Measurements from ENCODE around the gene TMEM74B. TPM values are rescaled to one million over a fixed set of nuclear protein-coding genes. Genes with fewer than 3 reads are reported as not detected.

Gene TMEM74B
- total RNA-seq, 1 experiment from 2014 or later: not detected

GRCh38 chr20:1178103-1178502, 6.7 kb downstream of the TMEM74B start:
- no peak for DNase-seq
- Histone ChIP-seq H3K4me3 (no peak overlapping the region), H3K36me3 (no peaks in the 10 kb centered on the region), H3K27ac (no peak overlapping the region), H3K4me1 (peaks cover 4% of the 10 kb centered on the region; the same call in 1 of the 2 replicates), H3K9me3 (replicated peaks) (no peaks in the 10 kb centered on the region), H3K27me3 (no peaks in the 10 kb centered on the region)

- DNase-seq: no peak
- Histone ChIP-seq H3K36me3 (no peaks in the 10 kb centered on the region), H3K27me3 (no peaks in the 10 kb centered on the region), H3K4me3 (no peak overlapping the region), H3K9me3 (replicated peaks) (no peaks in the 10 kb centered on the region), H3K4me1 (peaks cover 5% of the 10 kb centered on the region; the same call in 1 of the 2 replicates), H3K27ac (no peak overlapping the region)
These were observed 7.1 kb downstream of the TMEM74B start for GRCh38 chr20:1177680-1178079.

GRCh38 chr20:1174787-1175186, 10.0 kb downstream of the TMEM74B start:
- no peak for DNase-seq
- peaks cover 5% of the 10 kb centered on the region for H3K36me3 ChIP-seq
- peaks cover 5% of the 10 kb centered on the region; the same call in 1 of the 2 replicates for H3K4me1 ChIP-seq

GRCh38 chr20:1173698-1174097, 11.1 kb downstream of the TMEM74B start:
- Histone ChIP-seq H3K36me3 (peaks cover 13% of the 10 kb centered on the region), H3K27me3 (no peaks in the 10 kb centered on the region), H3K4me3 (no peak overlapping the region), H3K4me1 (peaks cover 5% of the 10 kb centered on the region; the same call in 1 of the 2 replicates), H3K27ac (no peak overlapping the region), H3K9me3 (replicated peaks) (no peaks in the 10 kb centered on the region)
- peak; percentile 31 to 57 for DNase-seq

More at GRCh38 chr20:1174787-1175186, 10.0 kb downstream of the TMEM74B start:
- Histone ChIP-seq H3K27me3 (no peaks in the 10 kb centered on the region), H3K27ac (no peak overlapping the region), H3K9me3 (replicated peaks) (no peaks in the 10 kb centered on the region), H3K4me3 (no peak overlapping the region)

GRCh38 chr20:1171461-1172093, 13.2 kb downstream of the TMEM74B start:
- DNase-seq: peak; percentile 57 to 75
- Histone ChIP-seq H3K4me1 (peaks cover 7% of the 10 kb centered on the region), H3K4me3 (no peak overlapping the region), H3K36me3 (peaks cover 27% of the 10 kb centered on the region), H3K27me3 (no peaks in the 10 kb centered on the region), H3K9me3 (replicated peaks) (no peaks in the 10 kb centered on the region), H3K27ac (no peak overlapping the region)

- no peak overlapping the region for H3K4me3 ChIP-seq
- peaks cover 7% of the 10 kb centered on the region for H3K4me1 ChIP-seq
- H3K27me3 ChIP-seq: no peaks in the 10 kb centered on the region
- no peaks in the 10 kb centered on the region for H3K9me3 ChIP-seq (replicated peaks)
- DNase-seq: no peak
- no peak overlapping the region for H3K27ac ChIP-seq
- peaks cover 48% of the 10 kb centered on the region for H3K36me3 ChIP-seq
These were observed 15.6 kb downstream of the TMEM74B start for GRCh38 chr20:1169224-1169623.

- Histone ChIP-seq H3K9me3 (replicated peaks) (no peaks in the 10 kb centered on the region), H3K27ac (no peak overlapping the region), H3K36me3 (peaks cover 54% of the 10 kb centered on the region), H3K27me3 (no peaks in the 10 kb centered on the region), H3K4me1 (peaks cover 2% of the 10 kb centered on the region; the same call in 1 of the 2 replicates), H3K4me3 (no peak overlapping the region)
- DNase-seq: peak in 1 of 2 experiments; percentile 25
These were observed 17.6 kb downstream of the TMEM74B start for GRCh38 chr20:1166948-1167720.

GRCh38 chr20:1165941-1166340, 18.8 kb downstream of the TMEM74B start:
- peaks cover 54% of the 10 kb centered on the region for H3K36me3 ChIP-seq
- no peak for DNase-seq

GRCh38 chr20:1165521-1165920, 19.3 kb downstream of the TMEM74B start:
- no peak overlapping the region for H3K27ac ChIP-seq
- DNase-seq: no peak
- peaks cover 57% of the 10 kb centered on the region for H3K36me3 ChIP-seq
- H3K4me3 ChIP-seq: no peak overlapping the region
- H3K4me1 ChIP-seq: peaks cover 2% of the 10 kb centered on the region; the same call in 1 of the 2 replicates
- H3K9me3 ChIP-seq (replicated peaks): no peaks in the 10 kb centered on the region
- no peaks in the 10 kb centered on the region for H3K27me3 ChIP-seq

More at GRCh38 chr20:1165941-1166340, 18.8 kb downstream of the TMEM74B start:
- Histone ChIP-seq H3K27me3 (no peaks in the 10 kb centered on the region), H3K4me3 (no peak overlapping the region), H3K4me1 (peaks cover 2% of the 10 kb centered on the region; the same call in 1 of the 2 replicates), H3K27ac (no peak overlapping the region), H3K9me3 (replicated peaks) (no peaks in the 10 kb centered on the region)

GRCh38 chr20:1164871-1165270, 19.9 kb downstream of the TMEM74B start:
- Histone ChIP-seq H3K27ac (no peak overlapping the region), H3K9me3 (replicated peaks) (no peaks in the 10 kb centered on the region), H3K4me1 (peaks cover 2% of the 10 kb centered on the region; the same call in 1 of the 2 replicates), H3K4me3 (no peak overlapping the region), H3K27me3 (no peaks in the 10 kb centered on the region), H3K36me3 (peaks cover 54% of the 10 kb centered on the region)
- no peak for DNase-seq

GRCh38 chr20:1163653-1164052, 21.1 kb downstream of the TMEM74B start:
- peaks cover 2% of the 10 kb centered on the region; the same call in 1 of the 2 replicates for H3K4me1 ChIP-seq
- H3K36me3 ChIP-seq: peaks cover 46% of the 10 kb centered on the region
- H3K27ac ChIP-seq: no peak overlapping the region
- DNase-seq: no peak
- H3K27me3 ChIP-seq: no peaks in the 10 kb centered on the region
- no peak overlapping the region for H3K4me3 ChIP-seq
- no peaks in the 10 kb centered on the region for H3K9me3 ChIP-seq (replicated peaks)

- no peak overlapping the region for H3K4me3 ChIP-seq
- no peak for DNase-seq
- no peaks in the 10 kb centered on the region for H3K27me3 ChIP-seq
- H3K27ac ChIP-seq: no peak overlapping the region
- H3K36me3 ChIP-seq: peaks cover 44% of the 10 kb centered on the region
- peaks cover 2% of the 10 kb centered on the region; the same call in 1 of the 2 replicates for H3K4me1 ChIP-seq
- H3K9me3 ChIP-seq (replicated peaks): no peaks in the 10 kb centered on the region
These were observed 21.7 kb downstream of the TMEM74B start for GRCh38 chr20:1163105-1163504.

GRCh38 chr20:1160991-1161390, 23.8 kb downstream of the TMEM74B start:
- Histone ChIP-seq H3K9me3 (replicated peaks) (no peaks in the 10 kb centered on the region), H3K4me3 (no peak overlapping the region), H3K36me3 (peaks cover 33% of the 10 kb centered on the region), H3K27ac (no peak overlapping the region), H3K27me3 (no peaks in the 10 kb centered on the region), H3K4me1 (no peaks in the 10 kb centered on the region)
- DNase-seq: no peak

GRCh38 chr20:1160496-1160895, 24.3 kb downstream of the TMEM74B start:
- DNase-seq: no peak
- no peaks in the 10 kb centered on the region for H3K9me3 ChIP-seq (replicated peaks)
- peaks cover 33% of the 10 kb centered on the region for H3K36me3 ChIP-seq
- H3K27me3 ChIP-seq: no peaks in the 10 kb centered on the region
- H3K4me1 ChIP-seq: no peaks in the 10 kb centered on the region
- no peak overlapping the region for H3K27ac ChIP-seq
- H3K4me3 ChIP-seq: no peak overlapping the region

- H3K27ac ChIP-seq: no peak overlapping the region
- no peak for DNase-seq
- H3K36me3 ChIP-seq: peaks cover 40% of the 10 kb centered on the region
- H3K9me3 ChIP-seq (replicated peaks): no peaks in the 10 kb centered on the region
- no peak overlapping the region for H3K4me3 ChIP-seq
- H3K4me1 ChIP-seq: no peaks in the 10 kb centered on the region
- H3K27me3 ChIP-seq: no peaks in the 10 kb centered on the region
These were observed 29.4 kb downstream of the TMEM74B start for GRCh38 chr20:1155342-1155741.

All from SJCRH30 (cell line).